Kidney (tissue), 14 donors: ENCODE data around the gene SCMH1. TPM values are rescaled to one million over a fixed set of nuclear protein-coding genes. Genes with fewer than 3 reads are reported as not detected.

Experiments used
- DNase-seq, 5 donors: peaks; one replicate each; pipeline ENCODE4 v3.0.0-alpha.2; 2013 to 2020
- FAIRE-seq: peaks from 2 replicates; lab custom pipeline; 2012; peaks lifted over from hg19 to GRCh38; lab: Jason Lieb, UNC
- H3K27ac ChIP-seq, 2 donors: one replicate each; pipeline ENCODE4 v1.7.0; 2013; ENCODE audit warnings: low read depth in 2 of 2, low read length in 2 of 2, inconsistent platforms in 1 of 2
- H3K27me3 ChIP-seq: one replicate; pipeline ENCODE4 v1.7.1; 2013; ENCODE audit warnings: low read length, inconsistent platforms; ENCODE audit not compliant: control insufficient read depth, insufficient read depth
- H3K36me3 ChIP-seq, 3 donors: one replicate each; pipeline versions ENCODE4 v1.7.0 to v1.7.1; 2013; ENCODE audit warnings: low read length in 3 of 3, control low read depth in 1 of 3, inconsistent platforms in 1 of 3; ENCODE audit not compliant: insufficient read depth in 3 of 3, control insufficient read depth in 2 of 3
- H3K4me1 ChIP-seq, 3 donors: one replicate each; pipeline versions ENCODE4 v1.7.0 to v1.7.1; 2013; ENCODE audit warnings: low read length in 3 of 3, inconsistent platforms in 1 of 3, low read depth in 1 of 3; ENCODE audit not compliant: control insufficient read depth in 2 of 3, insufficient read depth in 2 of 3
- H3K4me3 ChIP-seq, 3 donors: one replicate each; pipeline versions ENCODE4 v1.7.0 to v1.8.1; 2013; ENCODE audit warnings: low read length in 3 of 3, control low read depth in 1 of 3, inconsistent platforms in 1 of 3
- H3K9ac ChIP-seq, 3 donors: one replicate each; pipeline versions ENCODE4 v1.7.0 to v1.7.1; 2013; ENCODE audit warnings: low read length in 3 of 3, control low read depth in 1 of 3, inconsistent platforms in 1 of 3
- H3K9me3 ChIP-seq, 3 donors: one replicate each; pipeline versions ENCODE4 v1.7.0 to v1.7.1; 2013; ENCODE audit warnings: low read length in 3 of 3, control low read depth in 1 of 3, inconsistent platforms in 1 of 3; ENCODE audit not compliant: control insufficient read depth in 2 of 3, insufficient read depth in 1 of 3
- CTCF ChIP-seq: IDR thresholded peaks from 3 replicates; pipeline ENCODE4 v1.5.1; 2012; ENCODE audit warnings: mild to moderate bottlenecking, moderate library complexity, borderline replicate concordance; ENCODE audit not compliant: insufficient read depth; ENCODE audit errors: extremely low read depth
- intact Hi-C: fragments of 100-400 bp; cut with DNase I; formaldehyde crosslinking; loops from one replicate; pipeline ENCODE4 v1.11.1; 2022
- polyA plus RNA-seq: library from polyadenylated mRNA; stranded (reverse); fragments of 350-450 nt; fragmentation: Illumina TruSeq; extraction: RNeasy Lipid Tissue Mini Kit (QIAGEN cat#74804); gene quantifications from one replicate; pipeline ENCODE4 v1.2.3, GENCODE V29; 2014; ENCODE audit warnings: low read depth, low replicate concordance; ENCODE audit not compliant: insufficient read depth
- total RNA-seq: library from RNA; stranded (reverse); fragmentation: NEBNext Ultra II Directional; extraction: Animal tissue kit (Norgen Biotek cat#: 25700); gene quantifications from one replicate; pipeline ENCODE4 v1.2.1, GENCODE V29; 2021
- donor health status: control.
- donor health status: control.
- donor health status: control.
- donor health status: control.
- donor health status: control.
- donor health status: DM: yes; HTN: yes; CAD: no.
- donor health status: Normal renal cell carcinoma (clear cell type).

Gene SCMH1
- total and polyA plus RNA-seq, 2 donors from 2014 or later: 26.4 to 58.3 TPM

- DNase-seq (no peak), FAIRE-seq (no peak)
- no peaks in the 10 kb centered on the region for H3K9me3 ChIP-seq
- no peak for TF ChIP-seq CTCF
- no peaks in the 10 kb centered on the region for H3K27me3 ChIP-seq
- no peak overlapping the region for H3K4me3 ChIP-seq
- no peak overlapping the region for H3K9ac ChIP-seq
- peaks cover 0 to 5% (median 2%) of the 10 kb centered on the region in 3 donors for H3K4me1 ChIP-seq
- intact Hi-C loops: no loop called here
- H3K27ac ChIP-seq: no peak overlapping the region
- H3K36me3 ChIP-seq: peaks cover 0 to 8% (median 5%) of the 10 kb centered on the region in 3 donors
Observed at GRCh38 chr1:41053316-41053715, 188.8 kb downstream of the SCMH1 start.

GRCh38 chr1:41051022-41051421 is 191.1 kb downstream of the SCMH1 start:
- Histone ChIP-seq H3K27me3 (no peaks in the 10 kb centered on the region), H3K9me3 (no peaks in the 10 kb centered on the region), H3K4me1 (peaks cover 0 to 17% (median 10%) of the 10 kb centered on the region in 3 donors), H3K27ac (no peak overlapping the region), H3K9ac (no peak overlapping the region), H3K4me3 (no peak overlapping the region), H3K36me3 (peaks cover 0 to 12% (median 7%) of the 10 kb centered on the region in 3 donors)
- DNase-seq: no peak
- intact Hi-C loops: no loop called here
- TF ChIP-seq CTCF: no peak
- FAIRE-seq: no peak

GRCh38 chr1:41048540-41048939 is 193.6 kb downstream of the SCMH1 start:
- Histone ChIP-seq H3K27me3 (no peaks in the 10 kb centered on the region), H3K4me3 (no peak overlapping the region), H3K9me3 (no peaks in the 10 kb centered on the region), H3K4me1 (peaks cover 0 to 35% (median 23%) of the 10 kb centered on the region in 3 donors), H3K9ac (no peak overlapping the region), H3K36me3 (peaks cover 0 to 9% (median 8%) of the 10 kb centered on the region in 3 donors), H3K27ac (no peak overlapping the region)
- no peak for DNase-seq
- FAIRE-seq: no peak
- intact Hi-C loops: no loop called here
- TF ChIP-seq CTCF: no peak

- intact Hi-C loops: no loop called here
- no peak for DNase-seq
- peak overlapping the region in 1 of 3 donors; percentile 17 for H3K9ac ChIP-seq
Observed at GRCh38 chr1:41046347-41046775, 195.7 kb downstream of the SCMH1 start.

More at GRCh38 chr1:41046347-41046775, 195.7 kb downstream of the SCMH1 start:
- Histone ChIP-seq H3K9me3 (no peaks in the 10 kb centered on the region), H3K4me3 (no peak overlapping the region), H3K27me3 (no peaks in the 10 kb centered on the region), H3K4me1 (peaks cover 0 to 35% (median 23%) of the 10 kb centered on the region in 3 donors), H3K27ac (peak overlapping the region; percentile 65 to 75), H3K36me3 (peaks cover 0 to 13% (median 8%) of the 10 kb centered on the region in 3 donors)
- no peak for TF ChIP-seq CTCF
- FAIRE-seq: no peak
